ENCODE measurements around the gene IGFLR1. TPM values are rescaled to one million over a fixed set of nuclear protein-coding genes. Genes with fewer than 3 reads are reported as not detected.

The IGFLR1 gene
- total and polyA plus RNA-seq, 2 of the 8 experiments (the other 6 are each of a cell fraction or from before 2014, with no cell fraction given) = 8.4 to 28.9 TPM

DNA sequence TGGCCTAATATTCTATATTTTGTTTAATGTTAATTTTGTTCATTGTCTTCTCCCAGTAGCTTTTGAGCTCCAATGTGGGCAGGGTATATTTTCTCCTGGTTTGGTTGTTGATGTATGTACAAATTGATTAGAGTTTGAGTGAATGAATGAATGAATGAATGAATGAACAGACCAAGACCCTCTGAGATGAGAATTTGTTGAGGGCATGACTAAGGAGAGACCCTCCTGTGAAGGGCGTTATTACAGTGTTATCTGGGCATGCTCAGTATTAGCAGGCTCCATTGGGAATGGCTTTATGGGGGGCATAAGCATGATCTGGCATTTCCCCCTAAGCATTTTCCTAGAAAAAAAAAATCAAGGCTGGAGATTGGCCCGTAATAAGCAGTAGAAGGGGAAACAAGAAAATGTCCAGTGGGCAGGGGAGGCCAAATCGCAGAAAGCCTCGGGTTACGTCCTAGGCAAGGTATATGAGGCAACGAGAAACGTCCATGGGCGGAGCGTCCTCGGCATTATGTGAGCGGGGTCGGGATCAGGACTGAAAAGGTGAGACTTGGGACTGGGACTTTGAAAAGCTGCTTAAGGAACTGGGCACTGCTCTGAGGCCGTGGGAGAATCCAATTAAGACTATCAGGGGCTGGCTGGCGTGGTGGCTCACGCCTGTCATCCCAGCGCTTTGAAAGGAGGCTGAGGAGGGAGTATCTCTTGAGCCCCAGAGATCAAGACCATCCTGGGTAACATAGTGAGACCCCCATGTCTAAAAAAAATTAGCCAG lies 32.2 kb upstream of the IGFLR1 start (continued):
- TF ChIP-seq HDAC6 (IDR thresholded peaks at IDR 0.05; ENCODE audit: low read depth, low read length) (no peak), ATF3 (IDR thresholded peaks at IDR 0.05; ENCODE audit: insufficient read depth, low read depth, low read length) (no peak)

Measured in H1 (cell line).